ENCODE results near the gene NR3C2.
"Not testable (repeated sequence)": the region's sequence is repeated elsewhere in the genome, so short reads cannot be mapped to it uniquely, and the experiment has no call there.

NR3C2 gene

DNA sequence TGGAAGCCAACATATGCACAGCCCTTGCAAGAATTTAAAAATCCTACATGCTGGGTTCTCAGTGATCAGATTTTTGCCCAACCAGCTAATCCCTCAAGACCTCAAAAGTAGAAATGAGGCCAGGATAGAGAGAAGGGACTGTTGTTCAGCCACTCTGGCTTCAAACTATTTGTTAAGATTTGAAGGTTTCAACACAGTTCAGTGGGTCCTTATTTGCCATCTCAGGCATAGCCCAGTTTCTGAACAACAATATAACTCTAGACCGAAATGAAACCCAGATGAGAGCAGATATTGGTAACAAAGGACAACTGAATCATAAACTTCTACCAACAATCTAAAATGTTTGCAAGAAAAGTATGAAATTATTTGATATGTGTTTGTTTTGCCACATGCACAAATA, 237.3 kb downstream of the NR3C2 start:
- TF ChIP-seq, protein P1, sequence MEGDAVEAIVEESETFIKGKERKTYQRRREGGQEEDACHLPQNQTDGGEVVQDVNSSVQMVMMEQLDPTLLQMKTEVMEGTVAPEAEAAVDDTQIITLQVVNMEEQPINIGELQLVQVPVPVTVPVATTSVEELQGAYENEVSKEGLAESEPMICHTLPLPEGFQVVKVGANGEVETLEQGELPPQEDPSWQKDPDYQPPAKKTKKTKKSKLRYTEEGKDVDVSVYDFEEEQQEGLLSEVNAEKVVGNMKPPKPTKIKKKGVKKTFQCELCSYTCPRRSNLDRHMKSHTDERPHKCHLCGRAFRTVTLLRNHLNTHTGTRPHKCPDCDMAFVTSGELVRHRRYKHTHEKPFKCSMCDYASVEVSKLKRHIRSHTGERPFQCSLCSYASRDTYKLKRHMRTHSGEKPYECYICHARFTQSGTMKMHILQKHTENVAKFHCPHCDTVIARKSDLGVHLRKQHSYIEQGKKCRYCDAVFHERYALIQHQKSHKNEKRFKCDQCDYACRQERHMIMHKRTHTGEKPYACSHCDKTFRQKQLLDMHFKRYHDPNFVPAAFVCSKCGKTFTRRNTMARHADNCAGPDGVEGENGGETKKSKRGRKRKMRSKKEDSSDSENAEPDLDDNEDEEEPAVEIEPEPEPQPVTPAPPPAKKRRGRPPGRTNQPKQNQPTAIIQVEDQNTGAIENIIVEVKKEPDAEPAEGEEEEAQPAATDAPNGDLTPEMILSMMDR (IDR thresholded peaks at IDR 0.05; ENCODE audit: low read depth, low read length) = no peak
- DNase-seq (ENCODE audit: extremely low read depth, low read depth) = no peak

DNA sequence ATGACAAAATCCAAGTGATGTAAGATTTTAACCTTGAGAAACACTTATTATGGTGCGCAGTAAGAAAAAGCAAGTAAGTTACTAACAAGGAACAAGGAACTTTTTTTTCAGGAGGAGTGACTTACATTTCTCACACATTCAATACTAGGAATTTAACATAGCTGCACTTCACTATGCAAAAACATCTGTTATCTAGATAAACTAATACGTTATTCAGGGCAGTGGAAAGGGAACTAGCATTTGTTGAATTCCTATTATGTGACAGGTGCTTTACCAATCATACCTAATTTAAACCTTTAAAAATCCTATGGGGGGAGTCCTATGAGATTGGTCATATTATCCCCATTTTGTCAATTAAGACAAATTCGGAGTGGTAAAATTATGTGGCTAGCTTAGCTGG, 238.0 kb downstream of the NR3C2 start:
- no peak for DNase-seq (ENCODE audit: extremely low read depth, low read depth)
- TF ChIP-seq, protein P1 (IDR thresholded peaks at IDR 0.05; ENCODE audit: low read depth, low read length) = no peak

DNA sequence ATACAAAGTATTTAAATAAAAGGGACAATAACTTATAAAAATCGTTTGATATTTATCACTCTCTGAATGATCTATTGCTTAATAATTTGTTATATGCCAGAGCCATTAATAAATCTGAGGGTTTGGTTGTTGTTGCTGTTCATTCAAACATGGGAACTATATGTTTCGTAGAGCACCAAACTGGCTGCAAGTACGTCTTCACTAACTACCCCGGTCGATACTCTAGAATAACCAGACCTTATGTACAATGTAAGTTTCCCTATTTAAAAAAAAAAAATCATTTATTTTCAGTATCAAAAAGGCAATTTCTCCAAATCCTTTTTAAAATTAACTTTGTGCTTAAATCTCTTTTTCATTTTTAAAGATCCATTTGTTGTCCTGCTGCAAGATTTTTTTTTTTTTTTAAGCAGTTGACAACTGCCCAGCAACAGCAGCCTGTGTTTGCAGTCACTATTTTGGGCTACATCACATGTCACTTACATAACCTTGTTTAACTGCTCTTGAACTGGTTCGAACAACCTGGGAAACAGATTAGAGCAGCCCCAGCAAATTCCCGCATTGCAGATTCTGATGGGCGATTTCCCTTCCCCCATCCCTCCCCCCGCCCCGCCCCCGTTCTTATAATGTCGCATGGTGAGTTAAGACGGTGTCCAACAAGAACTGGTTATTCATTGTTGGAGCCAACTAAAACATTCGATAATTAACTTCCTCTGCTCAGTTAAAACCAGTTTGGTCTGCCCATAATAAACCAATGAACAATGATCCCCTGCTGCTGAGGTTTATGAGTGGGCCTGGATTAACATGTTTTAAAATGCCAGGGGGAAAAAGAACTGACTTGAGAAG, 238.9 kb downstream of the NR3C2 start:
- no peak for DNase-seq (ENCODE audit: extremely low read depth, low read depth)
- TF ChIP-seq, protein P1 (IDR thresholded peaks at IDR 0.05; ENCODE audit: low read depth, low read length) = no peak

DNA sequence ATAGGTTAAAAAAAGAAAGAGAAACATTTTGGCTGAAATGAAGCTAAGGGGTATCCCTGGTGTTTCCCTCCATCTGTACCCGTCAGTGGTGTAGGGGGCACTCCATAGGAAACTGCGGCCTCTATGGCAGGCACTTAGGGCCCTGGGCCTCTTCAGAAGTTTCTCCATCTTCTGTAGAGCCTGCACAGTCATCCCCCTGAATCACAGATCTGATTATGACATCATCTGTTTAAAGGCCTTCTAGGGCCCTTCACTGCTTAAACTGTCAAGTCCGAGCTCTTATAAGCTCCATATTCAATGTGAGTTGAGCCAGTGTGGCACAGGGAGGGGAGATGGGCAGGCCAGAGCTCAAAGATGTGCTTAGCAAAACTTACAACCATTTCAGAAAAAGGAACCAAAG, 241.3 kb downstream of the NR3C2 start:
- TF ChIP-seq, protein P1 (IDR thresholded peaks at IDR 0.05; ENCODE audit: low read depth, low read length) = no peak
- DNase-seq (ENCODE audit: extremely low read depth, low read depth) = no peak

DNA sequence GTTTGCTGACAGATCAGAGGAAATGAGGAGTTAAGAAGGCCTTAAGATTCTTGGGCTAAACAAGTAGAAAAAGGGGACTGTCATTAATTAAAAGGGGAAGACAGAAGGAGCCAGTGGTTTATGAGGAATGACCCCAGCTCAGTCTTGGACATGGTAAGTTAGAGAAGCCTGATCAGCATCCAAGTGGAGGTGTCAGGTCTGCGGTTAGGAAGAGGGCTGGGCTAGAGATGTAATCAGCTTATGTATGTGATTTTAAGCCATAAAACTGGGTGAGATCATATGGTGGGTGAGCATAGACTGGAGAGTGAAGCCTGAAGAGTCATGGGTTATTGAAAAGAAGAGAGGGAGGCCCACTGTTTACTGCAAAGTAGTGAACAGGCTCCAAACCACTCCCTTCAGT, 246.1 kb downstream of the NR3C2 start:
- no peak for DNase-seq (ENCODE audit: extremely low read depth, low read depth)
- TF ChIP-seq, protein P1 (IDR thresholded peaks at IDR 0.05; ENCODE audit: low read depth, low read length) = no peak

DNA sequence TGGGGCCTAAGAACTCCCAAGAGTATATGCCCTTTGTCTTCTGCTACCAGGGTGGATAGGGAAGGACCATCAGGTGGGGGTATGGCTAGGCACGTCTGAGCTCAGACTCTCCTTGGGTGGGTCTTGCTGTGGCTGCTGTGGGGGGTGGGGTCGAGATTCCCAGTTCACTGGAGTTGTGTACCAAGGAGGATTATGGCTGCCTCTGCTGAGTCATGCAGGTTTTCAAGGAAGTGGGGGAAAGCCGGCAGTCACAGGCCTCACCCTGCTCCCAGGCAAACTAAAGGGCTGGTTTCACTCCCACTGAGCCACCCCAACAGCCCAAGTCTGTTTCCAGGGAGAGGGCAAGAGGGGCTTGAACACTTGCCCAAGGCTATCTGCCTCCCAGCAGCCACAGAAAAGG, 249.7 kb downstream of the NR3C2 start:
- no peak for DNase-seq (ENCODE audit: extremely low read depth, low read depth)
- TF ChIP-seq, protein P1 (IDR thresholded peaks at IDR 0.05; ENCODE audit: low read depth, low read length) = no peak

DNA sequence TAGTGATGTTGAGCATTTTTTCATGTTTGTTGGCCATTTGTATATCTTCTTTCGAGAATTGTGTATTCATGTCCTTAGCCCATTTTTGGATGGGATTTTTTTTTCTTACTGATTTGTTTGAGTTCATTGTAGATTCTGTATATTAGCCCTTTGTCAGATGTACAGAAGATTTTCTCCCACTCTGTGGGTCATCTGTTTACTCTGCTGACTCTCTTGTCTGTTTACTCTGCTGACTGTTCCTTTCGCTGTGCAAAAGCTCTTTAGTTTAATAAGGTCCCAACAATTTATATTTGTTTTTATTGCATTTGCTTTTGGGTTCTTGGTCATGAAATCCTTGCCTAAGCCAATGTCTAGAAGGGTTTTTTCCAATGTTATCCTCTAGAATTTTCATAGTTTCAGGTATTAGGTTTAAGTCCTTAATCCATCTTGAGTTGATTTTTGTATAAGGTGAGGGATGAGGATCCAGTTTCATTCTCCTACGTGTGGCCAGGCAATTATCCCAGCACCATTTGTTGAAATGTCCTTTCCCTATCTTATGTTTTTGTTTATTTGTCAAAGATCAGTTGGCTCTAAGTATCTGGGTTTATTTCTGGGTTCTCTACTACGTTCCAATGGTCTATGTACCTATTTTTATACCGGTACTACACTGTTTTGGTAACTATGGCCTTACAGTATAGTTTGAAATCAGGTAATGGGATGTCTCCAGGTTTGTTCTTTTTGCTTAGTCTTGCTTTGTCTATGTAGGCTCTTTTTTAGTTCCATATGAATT, 254.6 kb downstream of the NR3C2 start:
- not testable (repeated sequence) for DNase-seq (ENCODE audit: extremely low read depth, low read depth)
